HK-2 (cell line): ENCODE measurements around the gene FAM229B.
"Not testable (repeated sequence)": the region's sequence is repeated elsewhere in the genome, so short reads cannot be mapped to it uniquely, and the experiment has no call there.

ENCODE experiments used
- DNase-seq: peaks from one replicate; pipeline ENCODE4 v3.0.0-alpha.2; 2018; ENCODE audit not compliant: unreplicated experiment

FAM229B gene, protein sequence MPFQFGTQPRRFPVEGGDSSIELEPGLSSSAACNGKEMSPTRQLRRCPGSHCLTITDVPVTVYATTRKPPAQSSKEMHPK

DNA sequence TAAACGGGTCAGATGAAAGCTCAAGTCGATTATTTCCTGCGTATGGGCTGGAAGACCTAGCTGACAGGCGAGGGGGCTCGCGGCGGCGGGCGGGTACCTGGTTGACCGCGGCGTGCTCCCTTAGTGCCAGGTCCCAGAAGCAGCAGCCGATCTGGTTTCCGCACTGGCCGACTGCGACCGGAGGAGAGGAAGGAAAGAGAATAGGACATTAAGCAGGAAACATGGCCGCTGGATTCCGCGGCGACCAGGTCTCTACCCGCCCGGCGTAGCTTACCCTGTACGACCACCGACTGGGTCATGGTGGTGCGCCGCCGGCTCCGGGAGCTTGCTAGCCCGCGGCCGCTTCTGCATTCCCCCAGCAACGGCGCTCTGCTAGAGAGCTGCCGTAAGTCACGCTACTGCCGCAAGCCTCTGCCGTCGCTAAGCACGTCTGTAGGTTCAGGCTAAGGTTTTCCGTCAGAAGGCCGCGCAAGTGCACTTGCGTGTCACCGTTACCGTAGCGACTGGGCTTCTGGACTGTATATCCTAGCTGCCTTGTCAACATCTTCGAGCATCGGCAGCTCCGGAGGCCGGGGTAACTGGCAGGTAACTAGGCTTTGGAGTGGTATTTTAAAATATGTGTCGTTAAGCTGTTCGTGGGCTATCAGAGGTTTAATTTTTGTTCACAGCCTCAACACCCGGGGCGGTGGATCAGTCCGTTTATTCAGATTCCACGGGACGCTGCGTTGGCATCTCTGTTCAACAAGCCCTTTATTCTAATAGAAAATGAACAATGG is at the start of gene FAM229B, which contains the start of gene TUBE1:
FAM229B (plus strand) TSS at position 456 of the 776 bp plus-strand sequence. CDS start 11,693 bp downstream, outside the sequence.
TUBE1 (minus strand) TSS at position 347 of the 776 bp plus-strand sequence; CDS start at position 299, 48 bp downstream.
- DNase-seq, result peak; percentile 88

DNA sequence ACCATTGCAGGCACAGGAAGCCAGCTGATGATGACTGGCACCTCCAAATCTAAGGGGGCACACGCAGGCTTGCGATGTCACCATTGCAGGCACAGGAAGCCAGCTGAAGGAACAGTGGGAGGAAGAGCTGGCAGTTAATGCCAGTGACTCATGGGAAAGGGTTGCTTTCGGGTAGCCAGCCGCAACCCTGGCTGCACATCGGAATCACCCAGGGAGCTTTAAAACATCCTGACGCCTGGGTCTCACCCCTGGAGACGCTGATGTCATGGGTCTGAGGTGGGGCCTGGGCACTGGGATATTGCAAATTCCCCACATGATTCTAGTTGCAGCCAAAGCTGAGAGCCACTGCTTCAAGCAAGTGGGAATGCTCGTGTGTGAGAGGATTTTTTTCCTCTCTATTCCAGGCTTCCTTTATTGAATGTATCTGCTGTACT is 49.6 kb upstream of the FAM229B start:
- DNase-seq, result peak; percentile 79

DNA sequence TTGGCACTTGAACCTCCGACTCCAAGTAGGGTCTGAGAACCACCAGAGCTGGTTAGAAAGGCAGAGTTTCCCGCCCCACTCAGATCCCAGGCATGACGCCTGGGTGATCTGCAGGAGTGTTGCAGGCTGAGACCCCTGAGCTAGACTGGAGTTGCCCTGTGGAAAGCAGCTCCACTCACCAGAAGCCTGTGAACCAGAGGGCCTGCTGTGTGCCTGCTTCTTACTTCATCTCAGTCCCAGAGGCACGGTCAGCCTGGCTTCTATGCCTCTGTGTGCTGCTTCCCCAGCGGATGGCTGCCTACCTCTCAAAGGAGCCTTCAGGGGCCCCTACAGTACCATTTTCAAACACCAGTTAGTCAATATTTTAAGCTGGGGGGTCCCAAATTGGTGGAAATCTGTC is 49.1 kb upstream of the FAM229B start:
- peak; percentile 10 for DNase-seq

DNA sequence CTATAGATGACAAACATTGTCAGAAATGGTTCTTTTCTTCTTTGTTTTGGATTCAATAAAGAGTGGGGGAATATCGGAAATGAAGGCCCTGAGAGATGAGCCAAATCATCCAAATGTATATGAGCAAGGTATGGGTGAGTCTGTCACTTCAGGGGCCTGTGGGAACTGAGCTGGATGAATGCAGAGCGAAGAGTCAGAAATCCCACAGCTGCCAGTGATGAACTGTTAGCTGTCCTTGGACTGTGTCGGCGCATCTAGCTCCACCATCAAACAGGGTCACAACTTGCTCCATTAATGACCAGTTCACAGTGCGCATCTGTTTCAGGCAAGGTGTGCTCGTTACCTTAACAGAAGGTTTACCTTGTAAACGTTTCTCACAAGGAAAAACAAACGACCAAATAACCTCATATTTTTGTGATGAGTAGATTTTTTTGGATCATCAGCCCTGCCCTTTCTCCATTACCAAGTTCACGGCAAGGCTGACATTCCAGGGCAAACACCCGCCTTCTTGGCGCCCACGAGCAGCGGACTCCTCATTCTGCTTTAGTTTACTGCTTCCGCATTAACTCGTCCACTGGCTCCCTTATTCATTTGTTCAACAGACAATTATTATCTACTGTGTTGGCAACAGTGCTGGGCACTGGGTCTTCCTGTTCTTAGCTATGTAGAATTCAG is 48.5 kb upstream of the FAM229B start:
- no peak for DNase-seq

DNA sequence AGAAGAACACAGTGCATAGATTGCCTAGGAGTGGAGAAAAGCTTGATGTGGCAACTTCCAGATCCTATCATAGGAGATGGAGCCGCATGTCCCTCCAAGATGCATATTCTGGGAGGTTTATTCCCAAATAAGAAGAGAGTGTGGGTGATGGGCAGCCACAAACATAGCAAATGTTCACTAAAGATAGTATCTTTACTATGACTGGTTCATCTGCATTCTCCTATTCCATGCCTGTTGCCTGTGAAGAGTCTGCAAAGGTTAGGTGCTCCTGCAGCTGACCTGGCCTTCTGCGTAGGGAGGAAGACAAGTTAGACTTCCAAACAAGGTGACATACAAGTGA is 48.0 kb upstream of the FAM229B start:
- DNase-seq, result no peak

DNA sequence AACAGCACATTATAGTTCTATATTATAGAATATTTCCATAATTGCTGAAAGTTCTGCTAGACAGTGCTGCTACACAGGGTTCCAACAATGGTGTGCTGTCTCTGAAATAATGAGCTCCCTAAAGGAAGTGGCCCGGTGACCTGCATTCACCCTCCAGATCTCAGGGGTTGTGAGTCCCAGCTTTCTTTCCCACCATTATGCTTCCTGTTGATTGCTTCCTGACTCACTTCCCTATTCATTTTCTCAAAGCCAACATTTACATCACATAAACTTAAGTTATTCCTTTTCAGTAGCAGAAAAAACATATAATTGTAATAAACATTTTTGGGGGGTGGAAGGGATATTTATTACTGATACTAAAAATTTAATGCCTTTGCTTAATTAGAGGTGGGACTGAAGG is 46.4 kb upstream of the FAM229B start:
- DNase-seq, result no peak

DNA sequence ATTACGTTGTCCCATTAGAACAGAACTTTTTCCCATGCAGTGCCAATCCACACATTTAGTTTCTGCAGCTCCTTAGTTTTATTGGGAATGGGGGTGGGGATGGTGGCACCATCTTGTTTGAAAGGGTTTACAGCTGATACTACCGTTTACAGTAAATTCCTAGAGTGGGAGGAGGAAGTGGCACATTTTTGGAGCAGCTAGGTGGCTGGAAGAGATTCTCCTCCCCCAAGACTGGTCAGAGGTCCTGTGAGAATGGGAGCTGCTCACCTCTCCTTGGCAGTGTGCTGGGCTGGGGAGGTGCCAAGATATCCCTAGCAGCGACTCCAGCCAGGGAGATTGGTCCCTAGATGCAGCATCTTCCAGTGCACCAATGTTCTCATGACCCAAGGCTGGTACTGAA is 45.9 kb upstream of the FAM229B start:
- no peak for DNase-seq

DNA sequence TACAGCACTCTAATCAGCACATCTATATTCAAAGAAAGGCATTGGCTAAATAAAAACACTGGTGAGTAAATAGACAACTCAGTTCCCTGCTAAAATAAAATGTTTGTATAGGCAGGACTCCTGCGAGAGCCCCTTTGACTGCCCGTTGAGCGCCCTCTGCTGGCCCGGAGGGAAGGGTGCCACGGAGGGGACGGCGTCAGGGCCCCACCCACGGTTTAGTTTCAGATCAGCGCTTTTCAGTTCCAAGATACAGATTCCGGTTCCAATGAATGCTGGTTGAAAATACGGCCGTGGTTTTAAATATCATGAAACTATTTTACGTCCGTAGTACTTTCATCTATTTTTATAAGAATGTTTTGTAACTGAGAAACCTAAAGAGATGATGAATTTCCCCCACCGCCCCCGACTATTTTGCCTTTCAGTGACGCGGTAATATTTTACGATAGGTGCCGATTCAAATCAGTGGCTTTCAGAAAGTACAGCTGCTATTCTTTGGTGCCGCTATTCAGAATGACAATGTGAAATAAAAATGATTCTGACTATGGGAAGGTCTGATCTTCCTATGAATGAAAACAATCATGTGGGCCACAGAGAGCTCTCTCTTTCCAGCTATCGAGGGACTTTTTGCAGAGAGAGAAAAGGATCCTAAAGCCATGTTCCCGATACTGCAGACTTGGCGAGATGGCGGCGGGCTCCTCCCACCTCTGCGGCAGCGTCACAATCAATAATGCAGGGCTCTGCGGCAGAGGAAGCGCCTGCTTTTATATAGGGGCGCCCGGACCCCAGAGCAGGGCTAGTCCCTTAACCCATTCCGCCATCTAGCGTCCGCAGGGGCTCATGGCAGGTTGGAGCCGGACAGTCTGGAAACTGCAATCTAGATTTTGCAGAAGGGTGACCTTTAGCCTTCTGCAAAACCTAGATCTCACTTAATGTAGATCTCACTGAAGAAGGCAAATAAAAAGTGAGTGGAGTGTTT is 44.1 kb upstream of the FAM229B start:
- peak; percentile 84 for DNase-seq

DNA sequence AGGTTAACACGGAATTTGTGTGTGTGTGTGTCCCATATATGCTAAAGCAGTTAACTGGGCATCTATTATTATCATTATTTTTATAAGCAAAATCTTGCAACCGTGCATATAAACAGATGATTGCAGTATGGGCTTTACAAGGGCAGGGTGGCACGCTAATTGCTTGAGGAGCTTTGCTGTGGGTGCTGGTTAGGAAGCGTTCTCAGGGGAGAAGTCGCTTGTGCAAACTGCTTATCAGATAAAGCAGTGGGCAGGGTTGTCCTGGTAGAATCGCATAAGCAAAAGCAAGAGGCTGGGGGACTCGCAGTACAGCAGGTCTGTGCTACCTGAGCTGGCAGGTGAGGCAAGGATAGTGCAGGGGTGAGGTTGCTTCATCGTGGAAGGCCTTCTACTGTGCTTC is 43.2 kb upstream of the FAM229B start:
- no peak for DNase-seq

DNA sequence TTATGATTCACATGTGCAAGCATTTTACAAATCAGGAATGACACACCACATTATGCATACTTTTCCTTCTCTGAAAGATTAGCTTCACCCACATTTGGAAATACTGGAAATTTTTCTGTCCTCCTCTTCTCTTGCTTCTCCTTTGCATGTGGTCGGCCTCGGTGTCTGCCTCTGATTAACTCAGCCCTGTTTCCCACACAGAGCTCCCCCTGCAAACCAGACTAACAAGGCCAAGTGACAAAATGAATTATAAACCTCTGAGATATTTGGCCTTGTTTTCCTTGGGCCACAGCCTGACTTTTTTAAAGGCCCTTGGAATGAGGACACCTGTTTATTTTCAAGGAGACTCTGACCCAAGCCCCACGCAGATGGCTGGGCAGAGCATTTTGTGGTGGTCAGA is 42.5 kb upstream of the FAM229B start:
- DNase-seq, result no peak

DNA sequence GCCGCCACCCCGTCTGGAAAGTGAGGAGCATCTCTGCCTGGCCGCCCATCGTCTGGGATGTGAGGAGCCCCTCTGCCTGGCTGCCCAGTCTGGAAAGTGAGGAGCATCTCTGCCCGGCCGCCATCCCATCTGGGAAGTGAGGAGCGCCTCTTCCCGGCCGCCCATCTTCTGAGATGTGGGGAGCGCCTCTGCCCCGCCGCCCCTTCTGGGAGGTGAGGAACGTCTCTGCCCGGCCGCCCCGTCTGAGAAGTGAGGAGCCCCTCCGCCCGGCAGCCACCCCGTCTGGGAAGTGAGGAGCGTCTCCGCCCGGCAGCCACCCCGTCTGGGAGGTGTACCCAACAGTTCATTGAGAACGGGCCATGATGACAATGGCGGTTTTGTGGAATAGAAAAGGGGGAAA is 39.9 kb upstream of the FAM229B start:
- DNase-seq, result not testable (repeated sequence)

DNA sequence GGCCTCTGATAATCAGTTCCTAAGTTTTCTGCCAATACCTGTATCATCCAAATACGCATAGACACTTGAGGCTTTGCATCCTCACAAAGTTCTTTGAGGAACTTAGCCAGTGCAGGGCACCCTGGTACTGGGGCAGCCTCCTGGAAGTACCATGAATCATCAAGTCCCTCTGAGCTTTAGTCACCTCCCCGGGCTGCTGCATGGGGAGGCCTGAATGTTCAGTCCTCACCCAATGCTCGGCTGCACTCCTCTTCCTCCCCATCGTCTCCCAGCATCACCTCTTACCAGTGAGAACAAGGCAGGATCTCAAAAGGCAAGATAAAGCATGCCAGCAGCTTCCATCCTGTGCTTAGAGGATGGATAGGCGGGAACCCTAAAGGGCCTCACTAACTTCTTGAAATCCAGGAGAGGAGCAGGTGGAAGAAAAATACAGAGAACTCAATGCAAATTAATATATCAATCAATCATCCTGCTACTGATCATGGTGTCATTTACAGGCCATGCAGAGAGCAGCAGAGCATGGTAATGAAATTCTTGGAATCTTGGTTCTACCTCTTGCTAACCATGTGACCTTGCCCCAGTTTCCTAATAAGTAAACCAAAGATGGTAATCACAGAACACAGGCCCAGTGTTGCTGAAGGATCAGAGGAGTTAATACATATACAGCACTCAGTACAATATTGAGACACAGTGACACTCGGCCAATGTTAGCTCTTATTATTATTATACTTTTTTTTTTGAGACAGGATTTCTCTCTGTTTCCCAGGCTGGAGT is 38.2 kb upstream of the FAM229B start:
- DNase-seq, result peak; percentile 30

DNA sequence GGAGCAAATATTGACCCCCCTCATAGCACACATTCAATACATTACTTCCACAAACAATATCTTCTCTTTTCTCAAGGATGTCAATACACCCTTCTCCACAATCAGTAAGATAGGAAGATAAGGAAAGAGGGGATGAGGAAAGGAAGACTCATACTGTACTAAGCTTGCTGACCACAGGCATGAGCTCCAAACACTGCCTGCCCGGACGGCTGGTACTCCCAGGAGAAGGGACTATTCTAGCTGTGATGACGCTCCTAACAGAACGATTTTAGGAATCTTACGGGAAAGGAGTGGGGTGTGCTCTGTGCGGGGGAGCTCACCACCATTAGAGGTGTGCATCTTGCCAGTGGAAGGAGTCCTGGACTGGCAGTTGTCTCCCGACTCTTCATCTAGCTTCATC is 37.4 kb upstream of the FAM229B start:
- no peak for DNase-seq

DNA sequence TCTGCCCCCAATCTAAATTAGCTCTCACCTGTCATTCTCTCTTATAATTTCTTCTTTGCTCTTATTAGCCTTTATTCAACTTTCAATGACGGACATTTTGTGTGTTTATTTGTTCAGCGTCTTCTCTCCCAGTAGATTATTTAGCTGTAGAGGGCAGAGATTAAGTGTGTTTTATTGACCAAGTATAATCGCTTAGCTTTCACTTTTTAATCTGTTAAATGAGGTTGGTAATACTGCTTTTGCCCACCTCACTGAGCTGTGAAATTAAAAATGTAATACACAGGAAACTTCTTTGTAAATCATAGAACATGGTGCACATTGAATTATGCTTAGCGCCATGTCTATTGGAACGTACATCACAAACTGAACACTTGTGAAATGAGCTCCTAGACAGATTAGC is 37.0 kb upstream of the FAM229B start:
- DNase-seq, result no peak

DNA sequence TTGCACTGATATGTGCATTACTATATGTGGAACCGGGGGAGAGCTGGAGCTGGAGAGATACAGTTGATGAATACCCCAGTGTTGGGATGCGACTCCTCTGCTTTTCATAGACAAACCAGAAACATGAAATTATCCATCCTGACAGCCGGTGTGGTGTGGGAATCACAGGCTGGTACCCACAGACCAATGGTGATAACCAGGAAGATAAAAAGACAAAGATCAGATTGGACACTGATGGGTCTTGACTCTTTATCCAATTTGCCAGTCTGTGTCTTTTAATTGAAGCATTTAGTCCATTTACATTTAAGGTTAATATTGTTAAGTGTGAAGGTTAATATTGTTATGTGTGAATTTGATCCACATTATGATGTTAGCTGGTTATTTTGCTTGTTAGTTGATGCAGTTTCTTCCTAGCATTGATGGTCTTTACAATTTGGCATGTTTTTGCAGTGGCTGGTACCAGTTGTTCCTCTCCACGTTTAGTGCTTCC is 36.1 kb upstream of the FAM229B start:
- not testable (repeated sequence) for DNase-seq

DNA sequence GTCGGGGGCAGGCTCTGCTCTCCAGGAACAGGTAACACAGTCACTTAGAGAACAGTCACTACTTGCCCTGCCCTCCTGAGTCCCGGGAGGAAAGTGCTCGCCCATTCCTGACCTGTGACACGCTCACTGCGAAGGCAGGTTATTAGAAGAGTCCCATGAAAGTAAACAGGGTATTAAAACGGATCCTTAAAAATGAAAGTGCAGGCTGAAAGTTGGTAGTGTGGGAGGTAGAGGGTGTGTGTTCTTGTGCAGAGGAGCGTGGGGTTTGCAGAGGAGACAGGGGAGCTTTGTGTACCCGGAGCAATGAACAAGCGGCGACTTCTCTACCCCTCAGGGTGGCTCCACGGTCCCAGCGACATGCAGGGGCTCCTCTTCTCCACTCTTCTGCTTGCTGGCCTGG is 33.4 kb upstream of the FAM229B start, which contains the start of gene CCN6:
CCN6 (plus strand) TSS at position 104 of the 400 bp plus-strand sequence; CDS start at position 358, 254 bp downstream.
- DNase-seq, result no peak

DNA sequence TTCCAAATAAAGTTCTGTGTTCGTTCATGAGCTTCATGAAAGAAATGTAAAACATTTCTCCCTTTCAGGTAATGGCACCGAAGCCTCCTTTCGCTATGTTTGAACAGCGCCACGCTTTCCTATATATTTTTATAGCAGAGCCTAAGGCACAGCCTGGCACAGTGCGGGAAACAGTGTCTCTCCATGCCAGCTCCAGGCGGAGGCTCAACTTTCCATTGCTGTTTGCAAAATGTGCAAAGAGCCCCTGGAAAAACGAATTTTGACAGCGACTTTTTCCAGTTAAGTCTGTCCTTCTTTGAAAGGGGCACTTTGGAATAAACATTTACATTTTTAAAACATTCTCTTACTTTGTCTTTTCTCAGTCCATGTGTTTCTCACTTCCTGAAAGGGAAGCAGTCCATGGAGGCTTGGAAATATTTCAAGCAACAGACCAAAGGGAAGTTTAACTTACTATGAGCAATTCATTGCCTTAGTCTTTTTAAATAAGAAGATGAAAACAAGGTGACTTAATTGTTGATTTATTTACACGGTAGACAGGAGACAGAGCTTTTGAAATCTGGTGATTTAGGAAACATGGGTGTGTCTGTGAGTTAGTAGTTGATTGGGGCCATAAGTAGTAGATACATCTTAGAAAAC is 32.7 kb upstream of the FAM229B start:
- no peak for DNase-seq

DNA sequence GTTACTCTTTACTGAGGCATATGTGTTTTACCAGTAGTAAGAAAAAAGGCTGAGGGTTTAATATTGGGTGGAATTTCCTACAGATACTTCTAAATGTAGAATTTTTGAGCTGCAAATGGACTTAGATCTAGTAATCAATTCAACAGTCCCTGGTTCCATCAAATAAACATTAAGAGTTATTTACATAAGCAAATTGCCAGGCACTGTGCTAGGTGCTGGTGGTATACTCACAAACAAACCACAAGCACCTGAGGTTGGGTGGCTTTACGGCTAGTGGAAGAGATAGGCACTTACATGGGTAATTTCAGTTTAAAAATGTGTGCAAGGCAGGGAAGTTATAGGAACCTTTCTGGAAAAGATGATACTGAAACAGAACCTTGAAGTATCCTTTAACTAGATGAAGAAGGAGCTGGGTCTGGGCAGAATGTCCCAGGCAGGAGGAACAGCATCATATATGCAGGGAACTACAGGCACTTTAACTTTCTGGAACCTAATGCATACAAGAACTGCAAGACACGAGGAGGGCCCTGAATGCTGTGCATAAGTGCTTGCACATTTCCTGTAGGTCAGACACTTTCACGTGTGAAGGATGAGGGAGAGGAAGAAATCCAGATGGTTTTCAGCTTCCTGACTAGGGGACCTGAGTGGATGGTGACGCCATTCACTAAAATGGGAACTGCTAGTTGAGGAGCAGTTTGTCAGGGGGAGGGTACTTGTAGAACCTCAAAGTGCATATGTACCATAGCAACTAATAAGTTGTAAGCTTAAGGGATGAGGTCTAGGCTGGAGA is 29.0 kb upstream of the FAM229B start:
- DNase-seq, result no peak

DNA sequence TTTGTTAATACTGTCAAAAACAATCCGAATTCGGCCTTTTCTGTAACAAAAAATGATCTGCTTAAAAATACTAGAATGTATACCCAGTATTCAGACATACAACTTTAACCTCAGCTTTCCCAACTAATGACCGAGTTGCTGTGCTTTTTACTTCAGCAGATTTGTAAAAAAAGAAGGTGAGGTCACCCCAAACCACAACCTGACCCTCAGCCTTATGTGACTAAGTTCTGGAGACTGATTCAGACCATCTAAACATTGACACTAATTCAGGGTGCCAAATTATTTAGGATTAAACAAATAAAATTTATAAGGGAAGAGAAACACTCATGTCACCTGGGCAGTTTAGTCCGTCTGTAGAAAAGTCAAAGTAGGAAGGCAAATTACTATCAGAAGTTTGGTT is 25.8 kb upstream of the FAM229B start:
- no peak for DNase-seq

DNA sequence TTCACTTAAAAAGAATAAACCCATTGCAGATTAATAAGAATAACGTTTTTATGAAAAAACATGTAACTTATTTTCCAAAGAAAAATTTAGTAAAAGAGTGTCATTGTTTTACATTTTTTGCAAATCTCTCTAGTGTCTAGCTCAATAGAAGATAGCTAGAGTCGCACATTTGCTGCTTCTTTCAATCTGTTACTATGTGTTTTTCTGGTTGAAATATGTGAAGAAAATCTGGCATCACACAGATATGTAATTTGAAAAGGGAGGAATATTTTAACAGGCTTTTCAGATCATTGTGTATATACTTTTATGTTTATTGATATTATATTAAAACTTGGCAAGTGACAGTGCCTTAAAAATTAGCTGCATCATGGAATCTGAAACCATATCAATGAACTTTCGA is 24.4 kb upstream of the FAM229B start:
- DNase-seq, result no peak
